Activated CD4-positive, alpha-beta T cell treated with anti-CD3 and anti-CD28 coated beads, Interleukin-2, amount 50 U/mL, for 24 hours (primary cell): ENCODE results near the gene LY6G6C.

Experiments
- DNase-seq, 2 donors: peaks; one replicate each; pipeline ENCODE4 v3.0.0-alpha.2; 2020; ENCODE audit warnings: low read depth in 1 of 2, low spot score in 1 of 2

Gene LY6G6C

GRCh38 chr6:31727717-31728671 lies 6.4 kb upstream of the LY6G6C start:
- no peak for DNase-seq

- no peak for DNase-seq
Measured at GRCh38 chr6:31727034-31727716, 5.6 kb upstream of the LY6G6C start.

GRCh38 chr6:31725502-31726350 lies 4.2 kb upstream of the LY6G6C start:
- no peak for DNase-seq

GRCh38 chr6:31723980-31724691 lies 2.6 kb upstream of the LY6G6C start:
- no peak for DNase-seq

- no peak for DNase-seq
Measured at GRCh38 chr6:31723245-31723979, 1.9 kb upstream of the LY6G6C start, which contains the start of gene MPIG6B. Gene MPIG6B, plus strand, starts transcription at chr6:31723373. Its CDS starts 11 bp downstream, at chr6:31723384.

- no peak for DNase-seq
Measured at GRCh38 chr6:31722173-31722572, 627 bp upstream of the LY6G6C start.

GRCh38 chr6:31720196-31720770 lies 1.3 kb downstream of the LY6G6C start:
- DNase-seq = no peak

- DNase-seq = no peak
Measured at GRCh38 chr6:31719001-31719400, 2.5 kb downstream of the LY6G6C start.

GRCh38 chr6:31718265-31718664 lies 3.3 kb downstream of the LY6G6C start:
- DNase-seq = no peak

GRCh38 chr6:31717499-31718222 lies 3.9 kb downstream of the LY6G6C start:
- DNase-seq = no peak

GRCh38 chr6:31715022-31715958 lies 6.3 kb downstream of the LY6G6C start, which contains the start of gene LY6G6D:
Gene LY6G6D, plus strand, starts transcription at chr6:31715348. Its CDS starts 8 bp downstream, at chr6:31715356.
- no peak for DNase-seq

- no peak for DNase-seq
Measured at GRCh38 chr6:31713991-31714684, 7.4 kb downstream of the LY6G6C start.

- DNase-seq = no peak
Measured at GRCh38 chr6:31713465-31713864, 8.1 kb downstream of the LY6G6C start.

GRCh38 chr6:31712296-31712695 lies 9.2 kb downstream of the LY6G6C start:
- DNase-seq = no peak

GRCh38 chr6:31711233-31711632 lies 10.3 kb downstream of the LY6G6C start:
- no peak for DNase-seq

GRCh38 chr6:31710523-31711219 lies 10.9 kb downstream of the LY6G6C start:
- no peak for DNase-seq
